Activated CD8-positive, alpha-beta memory T cell treated with anti-CD3 and anti-CD28 coated beads, Interleukin-2, amount 10 ng/mL, durations not matched to agents 7 days and 5 days (primary cell): ENCODE results near the gene CCL24. TPM values are rescaled to one million over a fixed set of nuclear protein-coding genes. Genes with fewer than 3 reads are reported as not detected.
"Not testable (repeated sequence)": the region's sequence is repeated elsewhere in the genome, so short reads cannot be mapped to it uniquely, and the experiment has no call there.

Experiments
- ATAC-seq: fragments of 150-1000 bp; cut with Tn5 transposase; one replicate; pipeline ENCODE4 v1.10.0; 2021; ENCODE audit warnings: moderate library complexity
- CTCF ChIA-PET: fragments of 350-600 bp; sonication (Branson Sonifier 250); formaldehyde crosslinking; loops from one replicate; lab custom pipeline; 2021; ENCODE audit warnings: antibody characterized with exemption; lab: Charles Lee
- DNase-seq: peaks from one replicate; pipeline ENCODE4 v3.0.0-alpha.2; 2020
- H3K27ac Mint-ChIP-seq: one replicate; pipeline ENCODE4 v1.8.0; 2021; ENCODE audit warnings: mild to moderate bottlenecking, mixed read lengths
- H3K27me3 Mint-ChIP-seq: one replicate; pipeline ENCODE4 v1.8.0; 2021; ENCODE audit warnings: mixed read lengths
- H3K36me3 Mint-ChIP-seq: one replicate; pipeline ENCODE4 v1.8.0; 2021; ENCODE audit warnings: mild to moderate bottlenecking, mixed read lengths
- H3K4me1 Mint-ChIP-seq: one replicate; pipeline ENCODE4 v1.8.0; 2021; ENCODE audit warnings: mixed read lengths
- H3K4me3 Mint-ChIP-seq: one replicate; pipeline ENCODE4 v1.8.0; 2021; ENCODE audit warnings: mild to moderate bottlenecking, moderate library complexity, mixed read lengths
- H3K9me3 Mint-ChIP-seq: one replicate; pipeline ENCODE4 v1.8.0; 2022; ENCODE audit warnings: low read depth, mixed read lengths
- total RNA-seq, 2 experiments: library from RNA; stranded (reverse); gene quantifications; one replicate each; pipeline ENCODE4 v1.2.3, GENCODE V29; 2021

Gene CCL24
- total RNA-seq, 2 experiments from 2014 or later = not detected

DNA sequence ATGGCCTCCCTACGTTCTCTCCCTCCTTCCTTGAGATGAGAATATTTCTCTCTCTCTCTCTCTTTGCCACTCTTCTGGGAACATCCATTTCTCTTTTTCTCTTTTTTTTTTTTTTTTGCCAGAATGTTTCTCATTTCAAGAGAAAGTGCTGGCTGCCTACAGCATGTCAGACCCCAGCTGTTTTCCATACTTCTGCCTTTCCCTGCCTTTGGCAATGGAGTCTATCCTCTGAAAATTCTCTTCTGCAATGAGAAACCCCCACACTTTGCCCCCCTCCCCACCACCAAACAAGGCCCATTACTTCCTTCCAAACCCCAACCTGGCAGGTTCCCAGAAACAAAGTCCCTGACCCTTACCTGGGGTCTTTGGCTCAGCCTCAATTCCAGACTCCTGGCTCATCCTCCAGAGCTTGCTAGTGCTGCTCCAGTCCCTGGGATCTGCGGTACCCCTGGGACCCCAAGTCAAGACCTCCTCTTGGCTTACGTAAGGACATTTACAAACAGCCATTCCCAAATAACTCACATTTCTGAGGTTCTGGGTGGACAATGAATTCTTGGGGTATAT, 24.2 kb downstream of the CCL24 start:
- Mint-ChIP-seq H3K4me1 (no peaks in the 10 kb centered on the region), H3K36me3 (no peaks in the 10 kb centered on the region), H3K9me3 (no peaks in the 10 kb centered on the region), H3K27ac (no peak overlapping the region), H3K4me3 (no peak overlapping the region), H3K27me3 (peaks cover 3% of the 10 kb centered on the region)
- no peak for DNase-seq
- no peak for ATAC-seq
- CTCF ChIA-PET = interaction anchor here (1.8 kb wide), 1 partner anchor 27 kb away, joined by 6 read pairs; no protein-coding TSS in a partner anchor

DNA sequence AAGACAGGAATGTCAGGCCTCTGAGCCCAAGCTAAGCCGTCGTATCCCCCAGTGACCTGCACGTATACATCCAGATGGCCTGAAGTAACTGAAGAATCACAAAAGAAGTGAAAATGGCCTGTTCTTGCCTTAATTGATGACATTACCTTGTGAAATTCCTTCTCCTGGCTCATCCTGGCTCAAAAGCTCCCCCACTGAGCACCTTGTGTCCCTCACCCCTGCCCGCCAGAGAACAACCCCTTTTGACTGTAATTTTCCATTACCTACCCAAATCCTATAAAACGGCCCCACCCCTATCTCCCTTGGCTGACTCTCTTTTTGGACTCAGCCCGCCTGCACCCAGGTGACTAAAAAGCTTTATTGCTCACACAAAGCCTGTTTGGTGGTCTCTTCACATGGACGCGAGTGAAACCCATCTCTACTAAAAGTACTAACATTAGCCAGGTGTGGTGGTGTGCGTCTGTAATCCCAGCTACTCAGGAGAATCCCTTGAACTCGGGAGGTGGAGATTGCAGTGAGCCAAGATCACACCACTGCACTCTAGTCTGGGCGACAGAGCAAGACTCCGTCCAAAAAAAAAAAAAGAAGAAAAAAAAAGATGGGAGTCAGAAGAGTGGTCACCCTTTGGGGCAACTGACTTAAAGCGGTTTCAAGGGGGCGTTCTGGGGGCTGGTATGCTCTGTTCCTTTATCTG, 25.3 kb downstream of the CCL24 start:
- H3K9me3 Mint-ChIP-seq, H3K4me3 Mint-ChIP-seq, H3K27me3 Mint-ChIP-seq, H3K4me1 Mint-ChIP-seq, H3K36me3 Mint-ChIP-seq, ATAC-seq, DNase-seq, CTCF ChIA-PET, H3K27ac Mint-ChIP-seq: not testable (repeated sequence)

DNA sequence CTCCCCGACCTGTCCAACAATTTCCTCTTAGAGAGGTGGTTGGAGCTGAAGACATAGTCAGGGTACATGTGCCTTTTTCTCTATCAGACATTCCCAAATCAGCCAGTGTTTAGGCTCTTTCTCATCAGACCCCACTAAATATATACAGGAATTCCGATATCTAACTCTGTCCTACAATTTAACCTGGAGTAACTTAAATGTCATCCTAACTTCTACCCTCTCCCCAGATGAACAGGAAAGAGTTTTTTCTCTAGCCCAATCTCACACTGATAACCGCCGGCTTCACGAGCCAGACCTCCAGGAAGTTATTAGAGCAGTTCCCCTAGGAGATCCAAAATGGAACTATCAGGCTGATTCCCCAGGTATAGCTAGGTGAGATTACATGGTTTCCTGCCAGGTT, 30.5 kb downstream of the CCL24 start:
- H3K27ac Mint-ChIP-seq, H3K4me1 Mint-ChIP-seq, H3K36me3 Mint-ChIP-seq, ATAC-seq, DNase-seq, H3K4me3 Mint-ChIP-seq, CTCF ChIA-PET, H3K9me3 Mint-ChIP-seq: not testable (repeated sequence)
- peaks cover 36% of the 10 kb centered on the region for H3K27me3 Mint-ChIP-seq

DNA sequence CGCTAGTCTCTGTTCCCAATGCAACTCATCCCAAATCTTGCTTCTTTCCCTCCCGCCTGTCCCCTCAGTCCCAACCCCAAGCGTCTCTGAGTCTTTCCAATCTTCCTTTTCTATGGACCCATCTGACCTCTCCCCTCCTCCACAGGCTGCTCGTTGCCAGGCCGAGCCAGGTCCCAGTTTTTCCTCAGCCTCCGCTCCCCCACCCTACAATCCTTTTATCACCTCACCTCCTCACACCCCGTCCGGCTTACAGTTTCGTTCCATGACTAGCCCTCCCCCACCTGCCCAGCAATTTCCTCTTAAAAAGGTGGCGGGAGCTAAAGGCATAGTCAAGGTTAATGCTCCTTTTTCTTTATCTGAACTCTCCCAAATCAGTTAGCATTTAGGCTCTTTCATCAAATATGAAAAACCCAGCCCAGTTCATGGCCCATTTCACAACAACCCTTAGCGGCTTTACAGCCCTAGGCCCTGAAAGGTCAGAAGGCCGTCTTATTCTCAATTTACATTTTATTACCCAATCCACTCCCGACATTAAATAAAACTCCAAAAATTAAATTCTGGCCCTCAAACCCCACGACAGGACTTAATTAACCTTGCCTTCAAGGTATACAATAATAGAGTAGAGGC, 32.8 kb downstream of the CCL24 start:
- ATAC-seq, H3K36me3 Mint-ChIP-seq, DNase-seq, H3K9me3 Mint-ChIP-seq, CTCF ChIA-PET, H3K4me3 Mint-ChIP-seq, H3K27ac Mint-ChIP-seq: not testable (repeated sequence)
- peaks cover 21% of the 10 kb centered on the region for H3K4me1 Mint-ChIP-seq
- peaks cover 36% of the 10 kb centered on the region for H3K27me3 Mint-ChIP-seq

DNA sequence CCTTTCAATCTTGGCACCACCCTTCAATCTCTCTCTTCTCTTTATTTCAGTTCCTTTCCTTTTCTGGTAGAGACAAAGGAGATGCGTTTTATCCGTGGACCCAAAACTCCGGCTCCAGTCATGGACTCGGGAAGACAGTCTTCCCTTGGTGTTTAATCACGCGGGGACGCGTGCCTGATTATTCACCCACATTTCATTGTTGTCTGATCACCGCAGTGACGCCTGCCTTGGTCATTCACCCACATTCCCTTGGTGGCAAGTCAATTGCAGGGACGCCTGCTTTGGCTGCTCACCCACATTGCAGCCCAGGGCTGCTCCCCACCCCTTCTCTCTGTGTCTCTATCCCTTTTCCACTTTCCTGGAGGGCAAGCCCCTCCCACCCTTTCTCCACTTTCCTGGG, 34.1 kb downstream of the CCL24 start:
- H3K27ac Mint-ChIP-seq, H3K4me3 Mint-ChIP-seq, CTCF ChIA-PET, DNase-seq, ATAC-seq, H3K9me3 Mint-ChIP-seq, H3K36me3 Mint-ChIP-seq: not testable (repeated sequence)
- peaks cover 29% of the 10 kb centered on the region for H3K4me1 Mint-ChIP-seq
- peaks cover 36% of the 10 kb centered on the region for H3K27me3 Mint-ChIP-seq

DNA sequence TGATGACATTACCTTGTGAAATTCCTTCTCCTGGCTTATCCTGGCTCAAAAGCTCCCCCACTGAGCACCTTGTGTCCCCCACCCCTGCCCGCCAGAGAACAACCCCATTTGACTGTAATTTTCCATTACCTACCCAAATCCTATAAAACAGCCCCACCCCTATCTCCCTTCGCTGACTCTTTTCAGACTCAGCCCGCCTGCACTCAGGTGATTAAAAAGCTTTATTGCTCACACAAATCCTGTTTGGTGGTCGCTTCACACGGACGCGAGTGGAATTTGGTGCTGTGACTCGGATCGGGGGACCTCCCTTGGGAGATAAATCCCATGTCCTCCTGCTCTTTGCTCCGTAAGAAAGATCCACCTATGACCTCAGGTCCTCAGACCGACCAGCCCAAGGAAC, 34.6 kb downstream of the CCL24 start:
- Mint-ChIP-seq H3K27me3 (peaks cover 36% of the 10 kb centered on the region), H3K4me1 (peaks cover 29% of the 10 kb centered on the region)
- H3K4me3 Mint-ChIP-seq, H3K36me3 Mint-ChIP-seq, CTCF ChIA-PET, DNase-seq, H3K9me3 Mint-ChIP-seq, ATAC-seq, H3K27ac Mint-ChIP-seq: not testable (repeated sequence)

DNA sequence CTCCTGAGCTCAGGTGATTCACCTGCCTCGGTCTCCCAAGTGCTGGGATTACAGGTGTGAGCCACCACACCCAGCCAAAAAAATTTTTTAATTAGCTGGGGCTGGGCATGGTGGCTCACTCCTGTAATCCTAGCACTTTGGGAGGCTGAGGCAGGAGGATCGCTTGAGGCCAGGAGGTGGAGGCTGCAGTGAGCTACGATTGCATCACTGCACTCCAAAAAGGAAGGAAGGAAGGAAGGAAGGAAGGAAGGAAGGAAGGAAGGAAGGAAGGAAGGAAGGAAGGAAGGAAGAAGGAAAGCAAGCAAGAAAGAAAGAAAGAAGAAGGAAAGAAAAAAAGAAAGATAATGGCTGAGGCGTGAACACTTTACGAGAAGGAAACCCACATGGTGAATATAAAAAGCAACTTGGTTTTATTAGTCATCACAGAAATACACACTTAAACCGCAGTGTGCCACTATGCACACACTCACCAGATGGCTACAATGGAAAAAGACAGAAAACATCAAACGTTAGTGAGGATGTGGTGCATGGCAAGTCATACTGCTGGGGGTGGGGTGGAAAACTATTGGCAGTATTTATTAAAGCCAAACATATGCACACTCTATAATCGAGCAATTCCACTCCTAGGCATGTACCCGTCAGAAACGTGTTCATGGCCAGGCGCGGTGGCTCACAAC, 37.2 kb downstream of the CCL24 start:
- DNase-seq (peak; percentile 78), ATAC-seq (peak; percentile 85)
- Mint-ChIP-seq H3K27me3 (peaks cover 20% of the 10 kb centered on the region), H3K36me3 (peaks cover 3% of the 10 kb centered on the region), H3K9me3 (no peaks in the 10 kb centered on the region), H3K4me1 (peaks cover 29% of the 10 kb centered on the region), H3K27ac (peak overlapping the region; percentile 72), H3K4me3 (no peak overlapping the region)
- CTCF ChIA-PET = no interaction called here

DNA sequence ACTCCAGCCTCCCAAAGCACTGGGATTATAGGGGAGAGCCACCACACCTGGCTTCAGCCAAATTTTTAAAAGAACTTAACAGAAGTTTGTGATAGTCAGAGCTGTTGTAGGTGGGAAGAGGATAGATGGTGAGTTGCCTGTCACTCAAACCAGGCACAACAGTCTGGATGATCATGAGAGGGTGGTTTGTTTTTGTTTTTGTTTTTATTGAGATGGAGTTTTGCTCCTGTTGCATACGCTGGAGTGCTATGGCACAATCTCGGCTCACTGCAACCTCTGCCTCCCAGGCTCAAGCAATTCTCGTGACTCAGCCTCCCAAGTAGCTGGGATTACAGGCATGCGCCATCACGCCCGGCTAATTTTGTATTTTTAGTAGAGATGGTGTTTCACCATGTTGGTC, 39.6 kb downstream of the CCL24 start:
- H3K27ac Mint-ChIP-seq, H3K27me3 Mint-ChIP-seq, H3K9me3 Mint-ChIP-seq, H3K36me3 Mint-ChIP-seq, DNase-seq, ATAC-seq, H3K4me3 Mint-ChIP-seq: not testable (repeated sequence)
- CTCF ChIA-PET = interaction anchor here (1.2 kb wide), 1 partner anchor 11 kb away, joined by 4 read pairs; no protein-coding TSS in a partner anchor
- peaks cover 29% of the 10 kb centered on the region for H3K4me1 Mint-ChIP-seq

DNA sequence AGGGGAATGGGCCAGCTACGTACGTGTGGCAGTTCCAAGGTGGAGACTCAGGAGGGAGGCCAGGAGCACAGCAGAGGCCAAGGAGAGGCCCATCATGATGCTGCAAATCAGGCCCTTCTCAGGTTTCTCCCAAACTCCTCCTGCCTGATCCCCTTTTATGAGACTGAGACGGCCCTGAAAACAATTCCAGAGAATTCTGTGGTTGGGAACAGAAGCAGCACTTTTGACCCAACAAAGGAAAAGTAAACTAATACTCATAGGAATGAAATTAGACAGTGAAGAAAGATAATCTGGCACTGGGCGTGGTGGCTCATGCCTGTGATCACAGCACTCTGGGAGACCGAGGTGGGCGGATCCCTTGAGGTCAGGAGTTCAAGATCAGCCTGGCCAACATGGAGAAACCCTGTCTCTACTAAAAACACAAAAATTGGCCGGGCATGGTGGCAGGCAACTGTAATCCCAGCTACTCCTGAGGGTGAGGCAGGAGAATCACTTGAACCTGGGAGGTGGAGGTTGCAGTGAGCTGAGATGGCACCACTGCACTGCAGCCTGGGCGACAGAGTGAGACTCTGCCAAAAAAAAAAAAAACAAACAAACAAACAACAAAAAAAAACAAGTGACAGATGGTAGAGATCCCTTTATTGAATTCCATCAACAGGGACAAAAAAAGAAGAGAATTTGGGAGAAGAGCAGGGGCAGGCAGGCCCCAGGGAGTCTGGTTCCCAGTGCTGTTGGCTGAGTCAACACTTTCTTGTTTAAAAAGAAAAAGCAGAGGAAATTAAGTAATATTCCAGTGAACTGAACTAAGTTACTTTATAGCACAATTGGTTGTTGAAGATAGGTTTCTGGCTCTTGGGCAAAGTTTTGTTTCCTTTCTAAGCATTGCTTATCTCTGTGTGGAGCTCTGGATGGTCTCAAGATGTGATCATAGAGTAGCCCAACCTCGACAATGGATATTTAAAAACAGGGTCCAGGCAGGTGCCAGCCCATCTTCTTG, 41.2 kb downstream of the CCL24 start, which contains the start of gene CCL26:
Gene CCL26, minus strand, starts transcription at position 131 of the 997 bp plus-strand sequence. Its CDS starts 35 bp downstream, at position 96.
- Mint-ChIP-seq H3K36me3 (peaks cover 3% of the 10 kb centered on the region), H3K27me3 (no peaks in the 10 kb centered on the region), H3K27ac (no peak within 1 kb of the TSS), H3K4me1 (peaks cover 21% of the 10 kb centered on the region), H3K4me3 (no peak within 1 kb of the TSS), H3K9me3 (no peaks in the 10 kb centered on the region)
- no peak for ATAC-seq
- no peak for DNase-seq
- CTCF ChIA-PET = interaction anchor here (1.1 to 1.8 kb wide), 2 partner anchors 10 to 11 kb away, joined by 3 to 5 read pairs; no protein-coding TSS in a partner anchor

DNA sequence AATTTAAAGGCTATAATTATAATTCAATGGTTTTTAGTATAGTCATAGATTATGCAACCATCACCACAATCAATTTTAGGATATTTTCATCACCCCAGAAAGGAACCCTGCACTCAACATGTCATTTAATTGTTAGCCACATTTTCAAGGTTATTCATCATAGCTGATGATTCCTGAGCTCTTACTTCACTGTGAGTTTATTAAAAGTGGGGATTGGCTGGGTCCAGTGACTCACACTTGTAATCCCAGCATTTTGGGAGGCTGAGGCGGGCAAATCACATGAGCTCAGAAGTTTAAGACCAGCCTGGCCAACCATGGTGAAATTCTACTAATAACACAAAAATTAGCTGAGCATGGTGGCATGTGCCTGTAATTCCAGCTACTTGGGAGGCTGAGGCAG, 42.4 kb downstream of the CCL24 start:
- ATAC-seq (no peak), DNase-seq (no peak)
- Mint-ChIP-seq H3K27ac (no peak overlapping the region), H3K4me3 (no peak overlapping the region), H3K9me3 (no peaks in the 10 kb centered on the region), H3K4me1 (peaks cover 11% of the 10 kb centered on the region), H3K27me3 (no peaks in the 10 kb centered on the region), H3K36me3 (no peaks in the 10 kb centered on the region)
- CTCF ChIA-PET = interaction anchor here (1.1 to 1.8 kb wide), 2 partner anchors 9 to 10 kb away, joined by 3 to 5 read pairs; no protein-coding TSS in a partner anchor

DNA sequence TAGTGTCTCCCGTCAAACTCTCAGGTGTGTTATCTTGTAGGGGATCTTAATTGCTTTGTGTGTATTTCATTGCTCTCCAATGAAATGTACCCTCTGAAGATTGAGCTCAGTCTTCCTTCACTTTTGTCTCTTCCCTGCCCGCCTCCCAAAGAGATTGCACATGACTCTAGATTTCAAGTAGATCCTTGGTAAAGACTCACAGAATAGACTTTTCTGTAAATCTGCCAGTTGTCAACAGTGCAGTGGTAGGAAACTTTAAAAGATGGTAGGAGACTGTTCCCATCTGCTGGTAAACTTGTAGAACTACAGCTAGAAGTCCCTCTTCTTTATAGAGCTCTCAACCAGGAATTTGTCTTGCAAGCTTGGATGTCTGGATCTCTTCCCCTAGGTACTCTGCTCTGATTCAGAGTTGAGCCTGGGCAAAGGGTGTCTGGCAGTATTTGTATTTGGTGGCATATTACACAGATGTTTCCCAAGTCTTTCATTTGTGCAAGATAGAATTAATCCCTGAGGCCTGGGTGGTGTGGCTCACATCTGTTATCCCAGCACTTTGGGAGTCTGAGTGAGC, 51.2 kb downstream of the CCL24 start:
- Mint-ChIP-seq H3K36me3 (no peaks in the 10 kb centered on the region), H3K9me3 (no peaks in the 10 kb centered on the region), H3K4me1 (peaks cover 3% of the 10 kb centered on the region), H3K27me3 (no peaks in the 10 kb centered on the region), H3K4me3 (no peak overlapping the region), H3K27ac (no peak overlapping the region)
- CTCF ChIA-PET = interaction anchor here (0.7 to 2.5 kb wide), 19 partner anchors 10 to 258 kb away, joined by 3 to 10 read pairs (median 4); partner anchors contain the start of gene CCL26
- ATAC-seq (peak; percentile 78), DNase-seq (no peak)

DNA sequence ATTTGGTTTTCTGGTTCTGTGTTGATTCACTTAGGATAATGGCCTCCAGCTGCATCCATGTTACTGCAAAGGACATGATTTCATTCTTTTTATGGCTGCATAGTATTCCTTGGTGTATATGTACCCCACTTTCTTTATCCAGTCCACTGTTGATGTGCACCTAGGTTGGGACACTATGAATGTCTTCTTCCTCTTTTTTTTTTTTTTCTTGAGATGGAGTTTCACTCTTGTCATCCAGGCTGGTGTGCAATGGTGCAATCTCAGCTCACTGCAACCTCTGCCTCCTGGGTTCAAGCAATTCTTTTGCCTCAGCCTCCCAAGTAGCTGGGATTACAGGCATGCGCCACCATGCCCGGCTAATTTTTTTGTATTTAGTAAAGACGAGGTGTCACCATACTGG, 51.8 kb downstream of the CCL24 start:
- CTCF ChIA-PET = interaction anchor here (0.7 to 2.5 kb wide), 18 partner anchors 10 to 327 kb away, joined by 3 to 10 read pairs (median 4); partner anchors contain the start of gene CCL26
- H3K27ac Mint-ChIP-seq, ATAC-seq, H3K36me3 Mint-ChIP-seq, DNase-seq, H3K4me3 Mint-ChIP-seq, H3K4me1 Mint-ChIP-seq, H3K27me3 Mint-ChIP-seq, H3K9me3 Mint-ChIP-seq: not testable (repeated sequence)
